Measurements from ENCODE around the gene USP4.

The USP4 gene

DNA sequence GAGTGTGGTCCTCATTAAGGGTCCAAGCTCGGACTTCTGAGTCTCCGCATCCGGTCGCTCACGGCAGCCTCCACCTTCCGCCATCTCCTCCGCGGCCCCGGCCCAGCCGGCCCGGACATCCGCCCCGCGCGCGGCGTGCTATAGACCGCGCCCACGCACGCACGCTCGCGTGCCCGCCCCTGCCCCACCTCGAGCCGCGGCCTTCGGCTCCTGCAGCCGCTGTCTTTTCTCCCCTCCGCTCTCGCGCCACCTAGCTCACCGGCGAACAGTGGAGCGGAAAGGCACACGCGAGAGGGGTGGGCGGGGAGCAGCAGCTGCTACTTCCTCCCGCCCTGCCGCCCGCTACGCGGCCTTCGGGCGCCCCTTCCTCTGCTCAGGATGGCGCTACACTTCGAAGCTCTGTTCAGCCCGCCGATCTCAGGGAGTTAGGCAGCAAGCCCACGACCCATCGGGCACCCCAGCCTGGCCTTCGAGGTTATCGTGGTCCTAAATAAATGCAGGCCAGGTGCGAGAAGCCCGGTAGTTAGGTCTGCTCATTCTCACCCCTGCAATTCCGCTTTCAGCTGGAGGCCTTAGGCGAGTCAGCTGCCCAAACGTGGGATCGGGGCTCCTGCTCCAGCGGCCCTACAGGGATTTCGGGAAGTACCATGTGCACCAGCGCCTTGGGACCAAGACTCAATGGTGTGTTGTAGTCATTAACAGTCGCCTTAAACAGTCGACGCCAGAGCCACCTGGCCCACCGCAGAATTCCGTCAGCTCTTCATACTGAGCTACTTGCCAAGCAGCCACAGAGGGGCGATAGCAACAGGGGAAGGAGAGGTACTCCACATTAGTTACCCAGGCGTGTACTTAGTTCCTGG is at the start of gene USP4:
TSS of gene USP4 (minus strand) at position 113 of the 860 bp plus-strand sequence. CDS start at position 84, 29 bp downstream.
- H3K4me3 ChIP-seq (ENCODE audit: low read depth, low read length) = peak within 1 kb of the TSS; percentile 91
- TF ChIP-seq, protein P1, sequence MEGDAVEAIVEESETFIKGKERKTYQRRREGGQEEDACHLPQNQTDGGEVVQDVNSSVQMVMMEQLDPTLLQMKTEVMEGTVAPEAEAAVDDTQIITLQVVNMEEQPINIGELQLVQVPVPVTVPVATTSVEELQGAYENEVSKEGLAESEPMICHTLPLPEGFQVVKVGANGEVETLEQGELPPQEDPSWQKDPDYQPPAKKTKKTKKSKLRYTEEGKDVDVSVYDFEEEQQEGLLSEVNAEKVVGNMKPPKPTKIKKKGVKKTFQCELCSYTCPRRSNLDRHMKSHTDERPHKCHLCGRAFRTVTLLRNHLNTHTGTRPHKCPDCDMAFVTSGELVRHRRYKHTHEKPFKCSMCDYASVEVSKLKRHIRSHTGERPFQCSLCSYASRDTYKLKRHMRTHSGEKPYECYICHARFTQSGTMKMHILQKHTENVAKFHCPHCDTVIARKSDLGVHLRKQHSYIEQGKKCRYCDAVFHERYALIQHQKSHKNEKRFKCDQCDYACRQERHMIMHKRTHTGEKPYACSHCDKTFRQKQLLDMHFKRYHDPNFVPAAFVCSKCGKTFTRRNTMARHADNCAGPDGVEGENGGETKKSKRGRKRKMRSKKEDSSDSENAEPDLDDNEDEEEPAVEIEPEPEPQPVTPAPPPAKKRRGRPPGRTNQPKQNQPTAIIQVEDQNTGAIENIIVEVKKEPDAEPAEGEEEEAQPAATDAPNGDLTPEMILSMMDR (IDR thresholded peaks at IDR 0.05; ENCODE audit: low read depth, low read length) = 0 out of 2 replicates have a peak, but pooled peaks have one; percentile 41

GRCh38 chr3:49389297-49389696 is 49.4 kb upstream of the USP4 start:
- TF ChIP-seq, protein P1 (IDR thresholded peaks at IDR 0.05; ENCODE audit: low read depth, low read length) = no peak
- no peak overlapping the region for H3K4me3 ChIP-seq (ENCODE audit: low read depth, low read length)

- no peak overlapping the region for H3K4me3 ChIP-seq (ENCODE audit: low read depth, low read length)
- TF ChIP-seq, protein P1 (IDR thresholded peaks at IDR 0.05; ENCODE audit: low read depth, low read length) = no peak
Measured at GRCh38 chr3:49388289-49388820, 48.5 kb upstream of the USP4 start.

DNA sequence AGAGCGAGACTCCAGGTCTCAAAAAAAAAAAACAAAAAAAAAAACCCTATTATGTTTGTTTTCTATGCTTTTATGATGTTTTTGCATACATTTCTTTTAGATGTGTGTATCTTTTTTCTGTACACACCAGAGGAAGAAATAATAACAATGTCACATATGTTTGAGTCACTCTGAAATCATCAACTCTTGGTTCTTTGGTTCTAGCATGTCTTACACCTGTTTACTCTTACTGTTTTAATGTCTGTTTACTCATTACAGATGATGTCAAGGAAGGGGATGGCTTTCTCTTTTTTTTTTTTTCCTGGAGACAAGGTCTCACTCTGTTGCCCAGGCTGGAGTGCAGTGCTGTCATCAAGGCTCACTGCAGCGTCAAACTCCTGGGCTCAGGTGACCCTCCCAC is 47.9 kb upstream of the USP4 start:
- TF ChIP-seq, protein P1 (IDR thresholded peaks at IDR 0.05; ENCODE audit: low read depth, low read length) = no peak
- H3K4me3 ChIP-seq (ENCODE audit: low read depth, low read length) = no peak overlapping the region

DNA sequence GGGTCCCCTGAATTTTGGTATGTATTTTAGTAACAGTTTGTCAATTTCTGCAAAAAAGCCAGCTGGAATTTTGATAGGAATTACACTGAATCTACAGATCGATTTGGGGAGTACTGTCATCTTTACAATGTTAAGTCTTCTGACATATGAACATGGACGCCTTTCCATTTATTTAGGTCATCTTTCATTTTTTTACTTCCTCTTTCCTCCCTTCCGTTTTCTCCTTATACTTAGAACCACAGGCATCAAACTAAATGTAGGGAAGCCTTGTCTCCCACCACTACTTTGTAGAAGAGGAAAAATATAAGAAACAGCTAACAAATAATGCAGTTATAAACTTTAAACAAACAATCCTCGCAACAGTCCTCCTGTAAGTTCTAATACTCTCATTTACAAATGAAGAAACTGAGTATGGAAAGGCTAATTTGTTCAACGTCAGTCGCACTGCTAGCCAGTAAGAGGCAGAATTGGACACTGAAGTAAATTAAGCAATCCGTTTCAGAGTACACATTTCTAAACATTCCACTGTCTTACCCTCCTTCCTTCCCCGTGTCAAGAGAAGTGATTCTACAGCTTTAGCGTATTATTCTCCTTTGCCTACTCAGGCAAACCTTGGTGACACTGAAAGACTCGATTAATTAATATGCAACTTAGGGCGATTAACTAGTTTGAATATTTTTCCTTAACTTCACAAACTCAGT is 46.4 kb upstream of the USP4 start:
- no peak overlapping the region for H3K4me3 ChIP-seq (ENCODE audit: low read depth, low read length)
- TF ChIP-seq, protein P1 (IDR thresholded peaks at IDR 0.05; ENCODE audit: low read depth, low read length) = no peak

- H3K4me3 ChIP-seq (ENCODE audit: low read depth, low read length) = no peak overlapping the region
- TF ChIP-seq, protein P1 (IDR thresholded peaks at IDR 0.05; ENCODE audit: low read depth, low read length) = no peak
Measured at GRCh38 chr3:49385617-49386016, 45.8 kb upstream of the USP4 start.

All from WI38 (cell line).